HG02759 (cell line): Measurements from ENCODE around the gene SETD2.
"Not testable (repeated sequence)": the region's sequence is repeated elsewhere in the genome, so short reads cannot be mapped to it uniquely, and the experiment has no call there.

ENCODE experiments used
- ATAC-seq: cut with Tn5 transposase; IDR thresholded peaks from one replicate; pipeline ENCODE4 v1.9.1; 2021; ENCODE audit warnings: mild to moderate bottlenecking, moderate library complexity; ENCODE audit not compliant: unreplicated experiment

SETD2 gene

GRCh38 chr3:47164007-47164881 lies at the start of gene SETD2:
Gene SETD2 (minus strand): TSS chr3:47164113. CDS start chr3:47163924, 189 bp downstream.
- peak; percentile 82 for ATAC-seq

GRCh38 chr3:47210863-47211405 lies 47.0 kb upstream of the SETD2 start:
- ATAC-seq: no peak

- ATAC-seq: not testable (repeated sequence)
These were observed 42.1 kb upstream of the SETD2 start for GRCh38 chr3:47206022-47206421.

GRCh38 chr3:47204875-47205274 lies 41.0 kb upstream of the SETD2 start:
- ATAC-seq: no peak

GRCh38 chr3:47202542-47202941 lies 38.6 kb upstream of the SETD2 start:
- no peak for ATAC-seq

GRCh38 chr3:47197287-47197686 lies 33.4 kb upstream of the SETD2 start:
- ATAC-seq: no peak

DNA sequence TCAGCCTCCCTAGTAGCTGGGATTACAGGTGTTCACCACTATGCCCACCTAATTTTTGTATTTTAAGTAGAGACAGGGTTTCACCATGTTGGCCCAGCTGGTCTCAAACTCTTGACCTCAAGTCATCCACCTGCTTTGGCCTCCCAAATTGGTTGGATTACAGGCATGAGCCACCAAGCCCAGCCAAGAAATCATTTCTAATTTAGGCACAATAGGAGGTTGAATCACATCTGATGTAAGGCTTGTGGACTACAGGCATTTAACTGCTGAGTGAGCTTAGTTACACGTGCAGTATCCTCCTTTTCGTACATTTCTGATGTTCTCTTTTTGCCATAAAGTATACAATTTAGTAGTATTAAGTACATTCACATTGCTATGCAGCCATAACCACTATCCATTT lies 31.1 kb upstream of the SETD2 start:
- ATAC-seq: no peak

- no peak for ATAC-seq
These were observed 30.3 kb upstream of the SETD2 start for GRCh38 chr3:47193871-47194859.

- no peak for ATAC-seq
These were observed 22.4 kb upstream of the SETD2 start for GRCh38 chr3:47186285-47186684.

DNA sequence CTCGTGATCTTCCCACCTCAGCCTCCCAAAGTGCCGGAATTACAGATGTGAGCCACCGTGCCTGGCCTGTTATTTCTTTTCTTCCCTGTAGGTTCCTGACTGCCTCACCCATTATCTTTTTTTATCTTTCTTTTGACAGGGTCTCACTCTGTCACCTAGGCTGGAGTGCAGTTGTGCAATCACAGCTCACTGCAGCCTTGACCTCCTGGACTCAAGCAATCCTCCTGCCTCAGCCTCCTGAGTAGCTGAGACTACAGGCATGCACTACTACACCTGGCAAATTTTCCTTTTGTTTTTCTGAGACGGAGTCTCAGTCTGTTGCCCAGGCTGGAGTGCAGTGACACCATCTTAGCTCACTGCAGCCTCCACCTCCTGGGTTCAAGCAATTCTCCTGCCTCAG lies 17.8 kb upstream of the SETD2 start:
- ATAC-seq: not testable (repeated sequence)

DNA sequence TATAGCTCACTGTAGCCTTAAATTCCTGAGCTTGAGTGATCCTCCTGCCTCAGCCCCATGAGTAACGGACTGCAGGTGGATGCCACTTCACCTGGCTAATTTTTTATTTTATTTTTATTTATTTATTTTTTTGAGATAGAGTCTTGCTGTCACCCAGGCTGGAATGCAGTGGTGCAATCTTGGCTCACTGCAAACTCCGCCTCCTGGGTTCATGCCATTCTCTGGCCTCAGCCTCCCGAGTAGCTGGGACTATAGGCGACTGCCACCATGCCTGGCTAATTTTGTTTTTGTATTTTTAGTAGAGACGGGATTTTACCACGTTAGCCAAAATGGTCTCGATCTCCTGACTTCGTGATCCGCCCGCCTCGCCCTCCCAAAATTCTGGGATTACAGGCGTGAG lies 16.1 kb upstream of the SETD2 start:
- not testable (repeated sequence) for ATAC-seq

DNA sequence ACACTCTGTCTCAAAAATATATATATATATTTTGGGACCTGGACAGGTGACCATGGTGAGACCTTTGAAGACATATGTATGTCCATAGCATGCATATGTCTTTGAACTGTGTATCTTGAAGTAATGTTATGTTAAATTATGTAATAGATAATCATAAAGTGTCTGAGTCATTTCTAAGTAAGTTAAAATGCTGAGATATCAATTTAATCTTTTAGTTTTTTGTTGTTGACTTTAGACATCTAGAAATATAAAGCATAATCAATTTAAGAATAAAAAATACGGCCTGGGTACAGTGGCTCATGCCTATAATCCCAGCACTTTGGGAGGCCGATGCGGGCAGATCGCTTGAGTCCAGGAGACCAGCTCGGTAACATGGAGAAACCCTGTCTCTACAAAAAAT lies 12.7 kb upstream of the SETD2 start:
- no peak for ATAC-seq

GRCh38 chr3:47163169-47164006 lies 525 bp downstream of the SETD2 start:
- ATAC-seq: peak; percentile 26

DNA sequence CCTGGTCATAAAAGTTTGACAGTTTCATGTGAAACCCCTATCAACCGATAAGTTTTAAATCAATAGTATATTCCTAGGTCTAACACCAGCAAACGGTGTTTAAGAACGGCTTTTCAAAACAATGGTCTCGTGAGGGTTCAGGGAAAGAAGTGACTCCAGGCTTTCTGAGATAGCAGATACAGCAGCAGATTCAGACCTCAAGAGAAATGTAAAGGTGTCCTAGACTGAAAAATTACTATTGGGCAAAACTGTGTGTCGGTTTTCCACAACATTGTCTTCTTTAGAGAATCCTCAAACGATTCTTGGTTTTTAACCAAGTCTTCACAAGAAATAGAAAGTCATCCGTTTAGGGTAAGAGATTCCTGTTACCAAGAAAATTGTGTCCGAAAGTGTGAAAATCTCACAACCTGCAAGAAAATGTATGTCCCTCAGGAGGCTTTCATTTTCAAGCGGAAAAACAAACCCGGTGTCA lies 1.2 kb downstream of the SETD2 start:
- ATAC-seq: no peak

GRCh38 chr3:47161983-47162696 lies 1.8 kb downstream of the SETD2 start:
- no peak for ATAC-seq

- no peak for ATAC-seq
These were observed 4.1 kb downstream of the SETD2 start for GRCh38 chr3:47159820-47160219.

DNA sequence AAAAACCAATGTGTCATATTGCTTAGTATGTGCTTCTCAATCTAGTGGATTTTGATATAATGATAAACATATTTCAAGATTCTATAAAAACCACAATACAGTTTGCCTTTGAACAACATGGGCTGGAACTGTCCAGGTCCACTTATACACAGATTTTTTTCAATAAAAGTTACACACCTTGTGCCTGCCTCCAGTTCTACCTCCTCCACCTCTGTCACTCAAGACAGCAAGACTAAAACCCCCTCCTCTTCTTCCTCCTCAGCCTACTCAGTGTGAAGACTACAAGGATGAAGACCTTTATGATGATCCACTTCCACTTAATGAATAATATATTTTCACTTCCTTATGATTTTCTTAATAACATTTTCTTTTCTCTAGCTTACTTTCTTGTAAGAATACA lies 5.7 kb downstream of the SETD2 start:
- ATAC-seq: no peak

DNA sequence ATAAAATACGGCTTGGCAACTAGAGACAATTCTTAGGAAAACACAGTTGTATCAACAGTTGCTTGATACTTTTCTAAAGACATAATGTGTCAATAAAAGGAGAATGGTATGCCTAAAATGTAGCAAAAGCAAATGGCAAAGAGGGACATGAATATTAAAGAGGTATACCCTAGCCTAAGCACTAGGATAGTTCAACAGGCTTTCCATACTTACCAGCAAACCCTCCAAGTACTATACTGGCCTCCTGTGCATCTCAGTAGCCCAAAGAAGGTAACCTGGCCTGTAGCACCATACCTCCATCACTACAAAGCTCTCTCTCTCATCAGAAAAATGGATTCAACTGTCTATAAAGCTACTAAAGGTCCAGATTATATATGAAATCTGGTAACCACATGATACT lies 7.5 kb downstream of the SETD2 start:
- no peak for ATAC-seq

GRCh38 chr3:47152578-47152977 lies 11.3 kb downstream of the SETD2 start:
- ATAC-seq: no peak

DNA sequence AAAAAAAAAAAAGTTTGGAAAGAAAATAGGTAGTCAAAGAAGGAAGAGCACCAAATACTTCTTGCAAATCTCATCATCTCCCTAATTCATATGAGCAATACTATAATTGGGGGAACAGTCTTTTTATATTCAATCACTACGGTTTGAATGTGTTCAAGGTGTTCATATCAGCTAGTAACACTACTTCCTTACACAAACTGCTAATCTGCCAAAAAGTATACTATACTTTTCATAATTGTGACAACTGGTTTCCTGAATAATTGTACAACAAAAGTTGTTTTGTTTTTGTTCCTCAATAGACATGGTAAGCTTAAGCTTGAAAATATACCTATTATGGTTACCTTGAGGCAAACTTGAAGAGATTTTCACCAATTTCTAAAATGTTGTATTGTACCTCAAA lies 12.1 kb downstream of the SETD2 start:
- ATAC-seq: no peak
